Measurements from ENCODE around the gene CDC42SE2.
"Not testable (repeated sequence)": the region's sequence is repeated elsewhere in the genome, so short reads cannot be mapped to it uniquely, and the experiment has no call there.

Gene CDC42SE2

GRCh38 chr5:131318455-131318854 is 54.6 kb downstream of the CDC42SE2 start:
- DNase-seq (ENCODE audit: low spot score), result no peak

GRCh38 chr5:131321066-131321465 is 57.2 kb downstream of the CDC42SE2 start:
- DNase-seq (ENCODE audit: low spot score), result no peak

GRCh38 chr5:131322926-131323325 is 59.1 kb downstream of the CDC42SE2 start:
- no peak for DNase-seq (ENCODE audit: low spot score)

GRCh38 chr5:131323378-131323777 is 59.5 kb downstream of the CDC42SE2 start:
- no peak for DNase-seq (ENCODE audit: low spot score)

- DNase-seq (ENCODE audit: low spot score), result no peak
Observed at GRCh38 chr5:131324303-131324702, 60.5 kb downstream of the CDC42SE2 start.

GRCh38 chr5:131328536-131329285 is 64.9 kb downstream of the CDC42SE2 start:
- peak; percentile 49 for DNase-seq (ENCODE audit: low spot score)

- no peak for DNase-seq (ENCODE audit: low spot score)
Observed at GRCh38 chr5:131329286-131329560, 65.4 kb downstream of the CDC42SE2 start.

- no peak for DNase-seq (ENCODE audit: low spot score)
Observed at GRCh38 chr5:131330031-131330430, 66.2 kb downstream of the CDC42SE2 start.

- not testable (repeated sequence) for DNase-seq (ENCODE audit: low spot score)
Observed at GRCh38 chr5:131335756-131336155, 71.9 kb downstream of the CDC42SE2 start.

- DNase-seq (ENCODE audit: low spot score), result not testable (repeated sequence)
Observed at GRCh38 chr5:131336801-131337200, 72.9 kb downstream of the CDC42SE2 start.

GRCh38 chr5:131337240-131338050 is 73.6 kb downstream of the CDC42SE2 start:
- DNase-seq (ENCODE audit: low spot score), result not testable (repeated sequence)

- no peak for DNase-seq (ENCODE audit: low spot score)
Observed at GRCh38 chr5:131338051-131338453, 74.2 kb downstream of the CDC42SE2 start.

- not testable (repeated sequence) for DNase-seq (ENCODE audit: low spot score)
Observed at GRCh38 chr5:131344288-131344687, 80.4 kb downstream of the CDC42SE2 start.

- DNase-seq (ENCODE audit: low spot score), result not testable (repeated sequence)
Observed at GRCh38 chr5:131346204-131346603, 82.4 kb downstream of the CDC42SE2 start.

GRCh38 chr5:131353991-131354390 is 90.1 kb downstream of the CDC42SE2 start:
- DNase-seq (ENCODE audit: low spot score), result no peak

- no peak for DNase-seq (ENCODE audit: low spot score)
Observed at GRCh38 chr5:131355971-131356528, 92.2 kb downstream of the CDC42SE2 start.

- DNase-seq (ENCODE audit: low spot score), result no peak
Observed at GRCh38 chr5:131356619-131357018, 92.8 kb downstream of the CDC42SE2 start.

GRCh38 chr5:131357739-131358561 is 94.1 kb downstream of the CDC42SE2 start:
- DNase-seq (ENCODE audit: low spot score), result no peak

GRCh38 chr5:131361677-131362315 is 97.9 kb downstream of the CDC42SE2 start:
- no peak for DNase-seq (ENCODE audit: low spot score)

- DNase-seq (ENCODE audit: low spot score), result no peak
Observed at GRCh38 chr5:131363811-131364506, 100.1 kb downstream of the CDC42SE2 start.

GRCh38 chr5:131364507-131365050 is 100.7 kb downstream of the CDC42SE2 start:
- no peak for DNase-seq (ENCODE audit: low spot score)

All from RKO (cell line).